Activated B cell treated with CpG ODN at 0.5 μM for 24 hours (primary cell): Measurements from ENCODE around the gene FBXW9. TPM values are rescaled to one million over a fixed set of nuclear protein-coding genes. Genes with fewer than 3 reads are reported as not detected.
A peak's percentile ranks its signal among the peaks of the same experiment; 100 is the strongest.

Source experiments
- ATAC-seq: fragments of 200-7000 bp; cut with Tn5 transposase; one replicate; pipeline ENCODE4 v1.10.0; 2021; ENCODE audit warnings: low read depth, mild to moderate bottlenecking, moderate library complexity
- CTCF ChIA-PET: fragments of 350-600 bp; sonication (Branson Sonifier 250); formaldehyde crosslinking; loops from one replicate; lab custom pipeline; 2021; ENCODE audit warnings: antibody characterized with exemption; lab: Charles Lee
- POLR2A ChIA-PET: fragments of 350-600 bp; sonication (Branson Sonifier 250); formaldehyde crosslinking; loops from one replicate; lab custom pipeline; 2021; ENCODE audit warnings: antibody characterized with exemption; lab: Charles Lee
- DNase-seq: peaks from one replicate; pipeline ENCODE4 v3.0.0; 2022
- H3K27ac Mint-ChIP-seq: one replicate; pipeline ENCODE4 v1.8.0; 2020; ENCODE audit warnings: mixed read lengths
- H3K27me3 Mint-ChIP-seq: one replicate; pipeline ENCODE4 v1.8.0; 2021; ENCODE audit warnings: mixed read lengths
- H3K36me3 Mint-ChIP-seq: one replicate; pipeline ENCODE4 v1.8.0; 2021; ENCODE audit warnings: low read depth, mixed read lengths
- H3K4me1 Mint-ChIP-seq: one replicate; pipeline ENCODE4 v1.8.0; 2021; ENCODE audit warnings: mixed read lengths
- H3K4me3 Mint-ChIP-seq: one replicate; pipeline ENCODE4 v1.8.0; 2020; ENCODE audit warnings: mild to moderate bottlenecking, mixed read lengths
- H3K9me3 Mint-ChIP-seq: one replicate; pipeline ENCODE4 v1.8.0; 2020; ENCODE audit warnings: mixed read lengths
- intact Hi-C: fragments of 100-400 bp; cut with micrococcal nuclease; formaldehyde crosslinking; loops from one replicate; pipeline ENCODE4 v1.15.1; 2024
- total RNA-seq: library from RNA; stranded (reverse); gene quantifications from 2 replicates; pipeline ENCODE4 v1.2.3, GENCODE V29; 2022
- TF ChIP-seq, protein P1 (sequence below): fragments of 200-600 bp; IDR thresholded peaks from one replicate; pipeline ENCODE4 v1.8.0; 2022; ENCODE audit warnings: antibody characterized with exemption, mild to moderate bottlenecking

The FBXW9 gene
- total RNA-seq, 1 donor from 2014 or later = 5.2 TPM

GRCh38 chr19:12666265-12667048 is 30.0 kb downstream of the FBXW9 start, which contains the start of the genes MAN2B1 and WDR83:
Gene MAN2B1 (minus strand): TSS chr19:12666742. CDS start chr19:12666701, 41 bp downstream.
Gene WDR83 (plus strand): TSS chr19:12666807. CDS start chr19:12669791, 2,984 bp downstream.
- POLR2A ChIA-PET = interaction anchor here (0.5 to 3.4 kb wide), 21 partner anchors 9 to 1204 kb away, joined by 3 to 74 read pairs (median 4); partner anchors contain the start of genes DHPS, FBXW9, JUNB and TRIR
- TF ChIP-seq, protein P1, sequence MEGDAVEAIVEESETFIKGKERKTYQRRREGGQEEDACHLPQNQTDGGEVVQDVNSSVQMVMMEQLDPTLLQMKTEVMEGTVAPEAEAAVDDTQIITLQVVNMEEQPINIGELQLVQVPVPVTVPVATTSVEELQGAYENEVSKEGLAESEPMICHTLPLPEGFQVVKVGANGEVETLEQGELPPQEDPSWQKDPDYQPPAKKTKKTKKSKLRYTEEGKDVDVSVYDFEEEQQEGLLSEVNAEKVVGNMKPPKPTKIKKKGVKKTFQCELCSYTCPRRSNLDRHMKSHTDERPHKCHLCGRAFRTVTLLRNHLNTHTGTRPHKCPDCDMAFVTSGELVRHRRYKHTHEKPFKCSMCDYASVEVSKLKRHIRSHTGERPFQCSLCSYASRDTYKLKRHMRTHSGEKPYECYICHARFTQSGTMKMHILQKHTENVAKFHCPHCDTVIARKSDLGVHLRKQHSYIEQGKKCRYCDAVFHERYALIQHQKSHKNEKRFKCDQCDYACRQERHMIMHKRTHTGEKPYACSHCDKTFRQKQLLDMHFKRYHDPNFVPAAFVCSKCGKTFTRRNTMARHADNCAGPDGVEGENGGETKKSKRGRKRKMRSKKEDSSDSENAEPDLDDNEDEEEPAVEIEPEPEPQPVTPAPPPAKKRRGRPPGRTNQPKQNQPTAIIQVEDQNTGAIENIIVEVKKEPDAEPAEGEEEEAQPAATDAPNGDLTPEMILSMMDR = no peak
- intact Hi-C loops = loop anchor here (1.0 to 5.0 kb wide), 5 partner anchors 56 to 334 kb away; partner anchors contain the start of genes TNPO2, ZNF490, ZNF563 and ZNF564
- CTCF ChIA-PET = interaction anchor here (0.6 to 2.1 kb wide), 5 partner anchors 24 to 177 kb away, joined by 3 to 11 read pairs (median 3); no protein-coding TSS in a partner anchor
- ATAC-seq (peak; percentile 70), DNase-seq (peak; percentile 83)
- H3K9me3 Mint-ChIP-seq = no peaks in the 10 kb centered on the region
- no peaks in the 10 kb centered on the region for H3K27me3 Mint-ChIP-seq
- H3K27ac Mint-ChIP-seq = peak within 1 kb of the TSS; percentile 93
- H3K4me3 Mint-ChIP-seq = peak within 1 kb of the TSS; percentile 97
- peaks cover 51% of the 10 kb centered on the region for H3K36me3 Mint-ChIP-seq
- peaks cover 69% of the 10 kb centered on the region for H3K4me1 Mint-ChIP-seq

DNA sequence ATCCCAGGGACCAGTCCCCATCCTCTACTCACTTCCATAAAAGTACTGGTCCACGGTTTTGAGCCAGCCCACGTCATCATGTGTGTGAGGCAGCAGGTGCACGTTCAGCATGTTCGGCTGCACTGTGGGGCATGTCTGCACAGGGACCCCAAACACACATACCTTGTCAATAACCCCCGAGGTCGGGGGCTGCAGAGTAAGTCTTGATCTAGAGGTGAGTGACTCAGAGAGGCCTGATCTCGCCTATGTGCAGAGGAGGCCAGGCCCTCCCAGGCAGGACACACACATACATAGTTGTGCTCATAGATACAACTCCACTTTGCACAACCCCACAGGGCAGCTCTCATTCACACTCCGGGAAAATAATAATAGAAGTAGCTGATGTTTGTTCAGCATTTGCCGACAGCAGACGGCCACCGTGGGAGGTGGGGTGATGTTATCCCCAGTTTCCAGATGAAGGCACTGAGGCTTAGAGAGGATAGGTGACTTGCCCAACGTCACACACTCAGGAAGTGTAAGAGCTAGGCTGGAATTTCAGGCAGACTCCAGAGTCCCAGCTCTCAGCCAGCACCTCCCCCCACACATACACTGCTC is 30.7 kb downstream of the FBXW9 start:
- H3K4me3 Mint-ChIP-seq = peak overlapping the region; percentile 97
- CTCF ChIA-PET = interaction anchor here (0.6 to 2.1 kb wide), 6 partner anchors 24 to 176 kb away, joined by 3 to 11 read pairs (median 3); no protein-coding TSS in a partner anchor
- TF ChIP-seq, protein P1 = no peak
- H3K4me1 Mint-ChIP-seq = peaks cover 68% of the 10 kb centered on the region
- DNase-seq (peak; percentile 39), ATAC-seq (peak; percentile 35)
- peak overlapping the region; percentile 93 for H3K27ac Mint-ChIP-seq
- H3K27me3 Mint-ChIP-seq = no peaks in the 10 kb centered on the region
- intact Hi-C loops = loop anchor here (1.0 to 5.0 kb wide), 8 partner anchors 25 to 333 kb away; partner anchors contain the start of genes TNPO2, ZNF490, ZNF563 and ZNF564
- no peaks in the 10 kb centered on the region for H3K9me3 Mint-ChIP-seq
- POLR2A ChIA-PET = interaction anchor here (0.5 to 3.4 kb wide), 21 partner anchors 8 to 1203 kb away, joined by 3 to 74 read pairs (median 5); partner anchors contain the start of genes DHPS, FBXW9, GET3 and JUNB
- H3K36me3 Mint-ChIP-seq = peaks cover 58% of the 10 kb centered on the region

DNA sequence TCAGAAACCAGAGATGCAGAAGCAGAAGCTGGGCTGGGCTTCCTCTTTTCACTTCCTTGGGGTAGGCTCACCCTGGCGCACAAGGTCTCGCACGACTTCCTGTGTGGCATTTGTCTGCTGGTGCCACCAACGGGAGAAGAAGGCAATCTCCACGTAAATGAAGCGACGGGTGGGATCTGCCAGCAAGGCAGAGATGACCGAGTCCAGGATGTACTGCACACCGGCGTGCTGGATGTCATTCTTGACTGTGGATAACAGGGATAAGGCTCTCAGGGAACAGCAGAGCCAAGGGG is 31.2 kb downstream of the FBXW9 start:
- intact Hi-C loops = loop anchor here (1.0 to 5.0 kb wide), 6 partner anchors 25 to 333 kb away; partner anchors contain the start of genes TNPO2 and ZNF563
- TF ChIP-seq, protein P1 = no peak
- ChIA-PET POLR2A (interaction anchor here (0.9 to 3.4 kb wide), 8 partner anchors 10 to 741 kb away, joined by 3 to 74 read pairs (median 8); partner anchors contain the start of genes DHPS, GET3, ZNF490 and ZNF700), CTCF (interaction anchor here (0.6 to 2.1 kb wide), 4 partner anchors 23 to 101 kb away, joined by 3 to 11 read pairs (median 4); no protein-coding TSS in a partner anchor)
- H3K27ac Mint-ChIP-seq = peak overlapping the region; percentile 93
- DNase-seq (peak; percentile 64), ATAC-seq (peak; percentile 68)
- H3K4me3 Mint-ChIP-seq = peak overlapping the region; percentile 97
- H3K27me3 Mint-ChIP-seq = no peaks in the 10 kb centered on the region
- H3K36me3 Mint-ChIP-seq = peaks cover 63% of the 10 kb centered on the region
- H3K4me1 Mint-ChIP-seq = peaks cover 63% of the 10 kb centered on the region
- H3K9me3 Mint-ChIP-seq = no peaks in the 10 kb centered on the region

DNA sequence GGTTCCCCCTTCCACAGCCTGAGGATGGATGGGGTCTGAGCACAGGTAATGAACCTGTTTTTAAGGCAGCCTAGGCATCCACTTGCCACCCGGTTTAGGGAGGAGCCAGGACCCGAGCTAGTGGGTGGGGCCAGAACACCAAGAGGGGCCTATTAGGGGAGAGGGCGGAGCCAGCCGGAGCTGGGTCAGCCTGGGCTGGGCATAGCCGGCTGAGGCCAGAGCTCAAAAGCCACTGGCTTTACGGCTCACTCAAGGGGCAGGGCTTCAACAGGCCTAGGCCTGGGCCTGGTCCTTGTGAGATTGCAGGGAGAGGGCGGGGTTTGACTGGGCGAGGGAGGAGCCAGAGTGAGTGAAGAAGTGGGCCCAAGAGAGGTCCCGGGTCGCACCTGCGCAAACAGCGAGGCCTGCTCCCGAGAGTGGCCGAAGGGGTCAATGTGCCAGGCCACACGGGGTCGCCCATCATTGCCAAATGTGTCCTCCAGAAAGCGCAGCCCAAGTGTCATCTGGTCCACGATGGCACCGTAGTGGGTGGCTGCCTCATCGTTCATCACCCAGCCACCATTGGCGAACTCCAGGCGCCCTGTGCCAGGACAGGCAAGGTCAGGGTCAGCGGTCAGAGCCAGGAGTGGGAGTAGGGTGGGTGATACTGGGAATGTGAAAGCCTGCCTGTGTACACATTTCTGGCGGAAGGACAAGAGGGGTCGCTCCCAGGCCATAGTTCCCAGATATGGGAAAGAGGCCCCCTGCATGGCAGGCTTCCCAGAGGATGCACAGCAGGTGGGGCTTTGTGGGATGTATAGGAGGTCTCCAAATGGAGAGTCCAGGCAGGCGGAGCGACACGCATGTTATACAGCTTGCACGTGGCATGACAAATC is 31.8 kb downstream of the FBXW9 start:
- Mint-ChIP-seq H3K4me1 (peaks cover 59% of the 10 kb centered on the region), H3K27me3 (no peaks in the 10 kb centered on the region), H3K36me3 (peaks cover 67% of the 10 kb centered on the region), H3K27ac (peak overlapping the region; percentile 93), H3K4me3 (peak overlapping the region; percentile 97), H3K9me3 (no peaks in the 10 kb centered on the region)
- intact Hi-C loops = loop anchor here (1.0 to 5.0 kb wide), 6 partner anchors 24 to 332 kb away; partner anchors contain the start of genes TNPO2 and ZNF563
- ATAC-seq (no peak), DNase-seq (no peak)
- POLR2A ChIA-PET = interaction anchor here (0.9 to 3.4 kb wide), 8 partner anchors 10 to 740 kb away, joined by 3 to 74 read pairs (median 8); partner anchors contain the start of genes DHPS, GET3, ZNF490 and ZNF700
- TF ChIP-seq, protein P1 = no peak
- CTCF ChIA-PET = interaction anchor here (1.8 to 2.1 kb wide), 2 partner anchors 25 to 101 kb away, joined by 6 to 11 read pairs; no protein-coding TSS in a partner anchor
